ENCODE results near the gene SLC34A1.

SLC34A1 gene

DNA sequence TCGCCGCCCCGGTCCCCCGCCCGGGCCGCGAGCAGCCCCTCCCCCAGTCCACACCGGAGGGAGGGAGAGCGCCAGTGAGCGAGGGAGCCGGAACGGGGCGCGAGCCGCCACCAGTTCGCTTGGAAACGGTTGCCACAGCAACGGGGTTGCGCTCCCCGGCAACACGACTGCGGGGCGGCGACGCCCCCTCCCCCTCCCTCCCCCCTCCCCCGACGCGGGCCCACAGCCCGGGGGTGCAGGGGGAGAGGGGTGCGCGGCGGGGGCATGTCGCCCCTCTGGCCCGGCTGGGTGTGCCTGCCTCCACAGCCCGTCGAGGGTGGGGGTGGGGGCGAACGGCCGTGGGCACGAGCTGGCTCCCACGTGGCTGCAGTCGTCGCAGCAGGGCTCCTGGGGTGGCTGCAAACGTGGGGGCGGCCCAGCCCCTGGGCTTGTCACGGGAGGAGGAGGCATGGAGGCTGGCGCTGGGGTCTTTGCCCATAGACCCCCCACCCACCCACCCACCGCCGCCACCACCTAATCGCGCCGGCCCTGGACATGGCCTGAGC is 62.9 kb downstream of the SLC34A1 start:
- peak overlapping the region; percentile 60; the same call in 1 of the 2 replicates for H3K27ac ChIP-seq (ENCODE audit: extremely low read depth, low read depth, low read length)
- CTCF ChIA-PET, result interaction anchor here (0.5 to 4.1 kb wide), 6 partner anchors 10 to 75 kb away, joined by 3 to 40 read pairs (median 6); no protein-coding TSS in a partner anchor

More for the DNA sequence above, 62.9 kb downstream of the SLC34A1 start:
- no peaks in the 10 kb centered on the region for H3K4me1 ChIP-seq (ENCODE audit: control insufficient read depth, insufficient read depth, low read length)
- POLR2A ChIA-PET, result interaction anchor here (0.6 to 3.3 kb wide), 10 partner anchors 8 to 146 kb away, joined by 3 to 19 read pairs (median 4); partner anchors contain the start of gene GRK6
- peaks cover 0 to 6% of the 10 kb centered on the region in 2 experiments; a peak in 1 of 3 replicates for H3K36me3 ChIP-seq (ENCODE audit: control insufficient read depth in 2 of 2, insufficient read depth in 1 of 2, low read length in 2 of 2)
- peak overlapping the region; percentile 54 for H3K4me3 ChIP-seq (ENCODE audit: low read depth, low read length)
- TF ChIP-seq ZNF341 (tag by site-specific recombination; IDR thresholded peaks at IDR 0.05; ENCODE audit: low read depth) (peak; percentile 27; the same call in 1 of the 2 replicates), GLIS1 (tag by site-specific recombination; IDR thresholded peaks at IDR 0.05) (peak; percentile 23; the same call in 1 of the 2 replicates), ZNF488 (tag by site-specific recombination; IDR thresholded peaks at IDR 0.05) (no peak), ZNF391 (tag by site-specific recombination; IDR thresholded peaks at IDR 0.05; ENCODE audit: borderline replicate concordance, low read depth) (no peak), MYNN (tag by site-specific recombination; IDR thresholded peaks at IDR 0.05; ENCODE audit: borderline replicate concordance) (peak; percentile 97), KLF9 (tag by site-specific recombination; IDR thresholded peaks at IDR 0.05; ENCODE audit: low read depth) (peak; percentile 46; the same call in 1 of the 2 replicates), KLF10 (tag by site-specific recombination; IDR thresholded peaks at IDR 0.05) (no peak), ZFHX2 (tag by site-specific recombination; conservative IDR thresholded peaks at IDR 0.05) (peak; percentile 97), PATZ1 (tag by site-specific recombination; IDR thresholded peaks at IDR 0.05) (peak; percentile 87), ZNF596 (tag by site-specific recombination; IDR thresholded peaks at IDR 0.05) (0 out of 2 replicates have a peak, but pooled peaks have one; percentile 3), GLIS2 (tag by site-specific recombination; IDR thresholded peaks at IDR 0.05) (peak; percentile 57; the same call in 1 of the 2 replicates), ZNF654 (tag by site-specific recombination; IDR thresholded peaks at IDR 0.05; ENCODE audit: low read depth) (no peak), ZNF548 (tag by site-specific recombination; IDR thresholded peaks at IDR 0.05) (no peak), ZNF302 (tag by site-specific recombination; IDR thresholded peaks at IDR 0.05; ENCODE audit: low read depth) (no peak), ZNF514 (tag by site-specific recombination; IDR thresholded peaks at IDR 0.05) (no peak), EGR2 (tag by site-specific recombination; IDR thresholded peaks at IDR 0.05; ENCODE audit: low read depth) (peak; percentile 93), ZNF510 (tag by site-specific recombination; IDR thresholded peaks at IDR 0.05; ENCODE audit: insufficient replicate concordance) (no peak), ZNF561 (tag by site-specific recombination; IDR thresholded peaks at IDR 0.05; ENCODE audit: borderline replicate concordance) (0 out of 2 replicates have a peak, but pooled peaks have one; percentile 6), ZNF529 (tag by site-specific recombination; IDR thresholded peaks at IDR 0.05; ENCODE audit: insufficient replicate concordance) (no peak), ZNF777 (tag by site-specific recombination; IDR thresholded peaks at IDR 0.05; ENCODE audit: borderline replicate concordance) (peak; percentile 41; the same call in 1 of the 2 replicates), ZBTB8A (tag by site-specific recombination; IDR thresholded peaks at IDR 0.05) (no peak), ZFP69B (tag by site-specific recombination; IDR thresholded peaks at IDR 0.05) (peak; percentile 47), KLF1 (tag by site-specific recombination; IDR thresholded peaks at IDR 0.05) (0 out of 2 replicates have a peak, but pooled peaks have one; percentile 14)
- TF ChIP-seq, protein P1, sequence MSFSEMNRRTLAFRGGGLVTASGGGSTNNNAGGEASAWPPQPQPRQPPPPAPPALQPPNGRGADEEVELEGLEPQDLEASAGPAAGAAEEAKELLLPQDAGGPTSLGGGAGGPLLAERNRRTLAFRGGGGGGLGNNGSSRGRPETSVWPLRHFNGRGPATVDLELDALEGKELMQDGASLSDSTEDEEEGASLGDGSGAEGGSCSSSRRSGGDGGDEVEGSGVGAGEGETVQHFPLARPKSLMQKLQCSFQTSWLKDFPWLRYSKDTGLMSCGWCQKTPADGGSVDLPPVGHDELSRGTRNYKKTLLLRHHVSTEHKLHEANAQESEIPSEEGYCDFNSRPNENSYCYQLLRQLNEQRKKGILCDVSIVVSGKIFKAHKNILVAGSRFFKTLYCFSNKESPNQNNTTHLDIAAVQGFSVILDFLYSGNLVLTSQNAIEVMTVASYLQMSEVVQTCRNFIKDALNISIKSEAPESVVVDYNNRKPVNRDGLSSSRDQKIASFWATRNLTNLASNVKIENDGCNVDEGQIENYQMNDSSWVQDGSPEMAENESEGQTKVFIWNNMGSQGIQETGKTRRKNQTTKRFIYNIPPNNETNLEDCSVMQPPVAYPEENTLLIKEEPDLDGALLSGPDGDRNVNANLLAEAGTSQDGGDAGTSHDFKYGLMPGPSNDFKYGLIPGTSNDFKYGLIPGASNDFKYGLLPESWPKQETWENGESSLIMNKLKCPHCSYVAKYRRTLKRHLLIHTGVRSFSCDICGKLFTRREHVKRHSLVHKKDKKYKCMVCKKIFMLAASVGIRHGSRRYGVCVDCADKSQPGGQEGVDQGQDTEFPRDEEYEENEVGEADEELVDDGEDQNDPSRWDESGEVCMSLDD (tag by site-specific recombination; IDR thresholded peaks at IDR 0.05), result peak; percentile 55
- TF ChIP-seq, protein P2, sequence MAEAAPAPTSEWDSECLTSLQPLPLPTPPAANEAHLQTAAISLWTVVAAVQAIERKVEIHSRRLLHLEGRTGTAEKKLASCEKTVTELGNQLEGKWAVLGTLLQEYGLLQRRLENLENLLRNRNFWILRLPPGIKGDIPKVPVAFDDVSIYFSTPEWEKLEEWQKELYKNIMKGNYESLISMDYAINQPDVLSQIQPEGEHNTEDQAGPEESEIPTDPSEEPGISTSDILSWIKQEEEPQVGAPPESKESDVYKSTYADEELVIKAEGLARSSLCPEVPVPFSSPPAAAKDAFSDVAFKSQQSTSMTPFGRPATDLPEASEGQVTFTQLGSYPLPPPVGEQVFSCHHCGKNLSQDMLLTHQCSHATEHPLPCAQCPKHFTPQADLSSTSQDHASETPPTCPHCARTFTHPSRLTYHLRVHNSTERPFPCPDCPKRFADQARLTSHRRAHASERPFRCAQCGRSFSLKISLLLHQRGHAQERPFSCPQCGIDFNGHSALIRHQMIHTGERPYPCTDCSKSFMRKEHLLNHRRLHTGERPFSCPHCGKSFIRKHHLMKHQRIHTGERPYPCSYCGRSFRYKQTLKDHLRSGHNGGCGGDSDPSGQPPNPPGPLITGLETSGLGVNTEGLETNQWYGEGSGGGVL (tag by site-specific recombination; IDR thresholded peaks at IDR 0.05), result peak; percentile 93
- TF ChIP-seq, protein P3, sequence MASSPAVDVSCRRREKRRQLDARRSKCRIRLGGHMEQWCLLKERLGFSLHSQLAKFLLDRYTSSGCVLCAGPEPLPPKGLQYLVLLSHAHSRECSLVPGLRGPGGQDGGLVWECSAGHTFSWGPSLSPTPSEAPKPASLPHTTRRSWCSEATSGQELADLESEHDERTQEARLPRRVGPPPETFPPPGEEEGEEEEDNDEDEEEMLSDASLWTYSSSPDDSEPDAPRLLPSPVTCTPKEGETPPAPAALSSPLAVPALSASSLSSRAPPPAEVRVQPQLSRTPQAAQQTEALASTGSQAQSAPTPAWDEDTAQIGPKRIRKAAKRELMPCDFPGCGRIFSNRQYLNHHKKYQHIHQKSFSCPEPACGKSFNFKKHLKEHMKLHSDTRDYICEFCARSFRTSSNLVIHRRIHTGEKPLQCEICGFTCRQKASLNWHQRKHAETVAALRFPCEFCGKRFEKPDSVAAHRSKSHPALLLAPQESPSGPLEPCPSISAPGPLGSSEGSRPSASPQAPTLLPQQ (tag by site-specific recombination; IDR thresholded peaks at IDR 0.05), result peak; percentile 79
- no peaks in the 10 kb centered on the region for H3K9me3 ChIP-seq (ENCODE audit: control insufficient read depth, insufficient read depth, low read depth, low read length)

Measured in HEK293 (cell line).